Measurements from ENCODE around the gene JAZF1. TPM values are rescaled to one million over a fixed set of nuclear protein-coding genes. Genes with fewer than 3 reads are reported as not detected.
A peak's percentile ranks its signal among the peaks of the same experiment; 100 is the strongest.

The JAZF1 gene
- total RNA-seq: 29.4 TPM
- long read RNA-seq, transcript JAZF1-201 (5 exons, 3,125 nt): major isoform, 35 of 46 reads
- long read RNA-seq, partial matches to known transcripts: 5 of 46 reads
- long read RNA-seq, other reads (novel, unspliced or antisense): 6 of 46 reads

GRCh38 chr7:28180364-28181147 is at the start of gene JAZF1:
Gene JAZF1, minus strand, starts transcription at chr7:28180795.
- H3K27me3 ChIP-seq (ENCODE audit: low read depth): no peaks in the 10 kb centered on the region
- DNase-seq: peak; percentile 63
- peaks cover 63% of the 10 kb centered on the region for H3K4me1 ChIP-seq
- TF ChIP-seq CTCF (IDR thresholded peaks at IDR 0.05; ENCODE audit: borderline replicate concordance): no peak
- intact Hi-C loops (cut with micrococcal nuclease): no loop called here
- H3K9me3 ChIP-seq (replicated peaks): no peaks in the 10 kb centered on the region
- peak within 1 kb of the TSS; percentile 79 for H3K4me3 ChIP-seq
- H3K36me3 ChIP-seq: no peaks in the 10 kb centered on the region
- peak within 1 kb of the TSS; percentile 92 for H3K27ac ChIP-seq (replicated peaks)

- no peaks in the 10 kb centered on the region for H3K4me1 ChIP-seq
- TF ChIP-seq CTCF (IDR thresholded peaks at IDR 0.05; ENCODE audit: borderline replicate concordance): no peak
- intact Hi-C loops (cut with micrococcal nuclease): no loop called here
- no peaks in the 10 kb centered on the region for H3K9me3 ChIP-seq (replicated peaks)
- no peak overlapping the region for H3K27ac ChIP-seq (replicated peaks)
- no peak overlapping the region for H3K4me3 ChIP-seq
- no peak for DNase-seq
- no peaks in the 10 kb centered on the region for H3K36me3 ChIP-seq
- H3K27me3 ChIP-seq (ENCODE audit: low read depth): no peaks in the 10 kb centered on the region
Observed at GRCh38 chr7:28230261-28230660, 49.7 kb upstream of the JAZF1 start.

- DNase-seq: no peak
- no peaks in the 10 kb centered on the region for H3K9me3 ChIP-seq (replicated peaks)
- TF ChIP-seq CTCF (IDR thresholded peaks at IDR 0.05; ENCODE audit: borderline replicate concordance): no peak
- no peaks in the 10 kb centered on the region for H3K4me1 ChIP-seq
- H3K27ac ChIP-seq (replicated peaks): no peak overlapping the region
- H3K27me3 ChIP-seq (ENCODE audit: low read depth): no peaks in the 10 kb centered on the region
- intact Hi-C loops (cut with micrococcal nuclease): no loop called here
- H3K4me3 ChIP-seq: no peak overlapping the region
- no peaks in the 10 kb centered on the region for H3K36me3 ChIP-seq
Observed at GRCh38 chr7:28228396-28228795, 47.8 kb upstream of the JAZF1 start.

- Histone ChIP-seq H3K4me1 (no peaks in the 10 kb centered on the region), H3K4me3 (no peak overlapping the region), H3K27ac (replicated peaks) (no peak overlapping the region), H3K36me3 (no peaks in the 10 kb centered on the region), H3K27me3 (ENCODE audit: low read depth) (no peaks in the 10 kb centered on the region), H3K9me3 (replicated peaks) (no peaks in the 10 kb centered on the region)
- TF ChIP-seq CTCF (IDR thresholded peaks at IDR 0.05; ENCODE audit: borderline replicate concordance): no peak
- no peak for DNase-seq
- intact Hi-C loops (cut with micrococcal nuclease): no loop called here
Observed at GRCh38 chr7:28226003-28226402, 45.4 kb upstream of the JAZF1 start.

GRCh38 chr7:28225576-28225975 is 45.0 kb upstream of the JAZF1 start:
- Histone ChIP-seq H3K36me3 (no peaks in the 10 kb centered on the region), H3K9me3 (replicated peaks) (no peaks in the 10 kb centered on the region), H3K27ac (replicated peaks) (no peak overlapping the region), H3K4me1 (no peaks in the 10 kb centered on the region), H3K4me3 (no peak overlapping the region), H3K27me3 (ENCODE audit: low read depth) (no peaks in the 10 kb centered on the region)
- intact Hi-C loops (cut with micrococcal nuclease): no loop called here
- TF ChIP-seq CTCF (IDR thresholded peaks at IDR 0.05; ENCODE audit: borderline replicate concordance): no peak
- DNase-seq: no peak

Data from left ventricle myocardium inferior (tissue), 1 donor.